HepG2 (cell line): ENCODE measurements around the gene RIPOR1.

Experiments used
- ARHGAP35 ChIP-seq: sonication (generic); formaldehyde crosslinking; IDR thresholded peaks from 2 replicates; pipeline ENCODE4 v1.9.0; 2022; ENCODE audit warnings: mild to moderate bottlenecking, inconsistent platforms, moderate library complexity, missing genetic modification reagents, borderline replicate concordance
- KLF16 ChIP-seq, 2 experiments: sonication (generic) in 1 of 2; formaldehyde crosslinking in 1 of 2; IDR thresholded peaks; 2 replicates each; pipeline versions ENCODE4 v1.6.1 to v1.8.0; 2016 to 2023; ENCODE audit warnings: missing genetic modification reagents in 2 of 2, missing compliant biosample characterization in 1 of 2
- MBNL3 ChIP-seq: fragments of 250-450 bp; sonication (Bioruptor Pico); conservative IDR thresholded peaks from 2 replicates; pipeline ENCODE4 v1.8.0; 2022; ENCODE audit warnings: mild to moderate bottlenecking, inconsistent platforms
- POLR2AphosphoS5 ChIP-seq: IDR thresholded peaks from 2 replicates; pipeline ENCODE4 v1.6.1; 2012; ENCODE audit warnings: low read depth, low read length
- TCF12 ChIP-seq, 2 experiments: fragments of 450-650 bp in 1 of 2; sonication (generic) in 1 of 2; formaldehyde crosslinking in 1 of 2; IDR thresholded peaks; 2 replicates each; pipeline versions ENCODE4 v1.6.1 to v1.8.0; 2017 to 2022; ENCODE audit warnings: antibody characterized with exemption in 1 of 2, mild to moderate bottlenecking in 1 of 2, missing genetic modification reagents in 1 of 2, moderate library complexity in 1 of 2
- ZBTB34 ChIP-seq: sonication (generic); formaldehyde crosslinking; IDR thresholded peaks from 2 replicates; pipeline ENCODE4 v1.8.0; 2022; ENCODE audit warnings: mild to moderate bottlenecking, missing genetic modification reagents
- ZFYVE20 ChIP-seq: sonication (generic); formaldehyde crosslinking; IDR thresholded peaks from 2 replicates; pipeline ENCODE4 v1.8.0; 2023; ENCODE audit warnings: low read depth, mild to moderate bottlenecking, moderate library complexity, missing genetic modification reagents, borderline replicate concordance
- ZSCAN31 ChIP-seq: sonication (generic); formaldehyde crosslinking; IDR thresholded peaks from 2 replicates; pipeline ENCODE4 v1.5.0; 2020; ENCODE audit warnings: low read depth, mild to moderate bottlenecking, missing genetic modification reagents

- no peak for TF ChIP-seq ARHGAP35 (CRISPR knock-in tag)
- TF ChIP-seq MBNL3 (CRISPR knock-in tag) = no peak
- no peak for TF ChIP-seq ZSCAN31
- TF ChIP-seq ZBTB34 = no peak
- TF ChIP-seq KLF16 (CRISPR knock-in tag; IDR thresholded peaks at IDR 0.05) = no peak
- no peak for TF ChIP-seq TCF12 (IDR thresholded peaks at IDR 0.05)
- TF ChIP-seq TCF12 (CRISPR knock-in tag; IDR thresholded peaks at IDR 0.05) = no peak
- no peak for TF ChIP-seq POLR2AphosphoS5
- no peak for TF ChIP-seq ZFYVE20 (CRISPR knock-in tag)
Observed at GRCh38 chr16:67534431-67534830, 5.8 kb downstream of the RIPOR1 start.
